MCF 10A (cell line): ENCODE measurements around the gene PLEK2. TPM values are rescaled to one million over a fixed set of nuclear protein-coding genes. Genes with fewer than 3 reads are reported as not detected.

Experiments used
- BruUV-seq: library from RNA; stranded (reverse); fragments of 400-500 nt; replicated peaks from 2 replicates; lab custom pipeline; 2021; lab: Mats Ljungman, UMichigan
- CTCF ChIA-PET: fragments of 300-600 bp; sonication (Branson Sonifier 250); formaldehyde crosslinking; extraction: SDS; loops from one replicate; lab custom pipeline; 2021; ENCODE audit warnings: antibody characterized with exemption, inconsistent platforms; lab: Yijun Ruan, JAX
- POLR2A ChIA-PET: fragments of 300-600, 350-650 bp; sonication (Branson Sonifier 250); formaldehyde crosslinking; extraction: SDS; loops from one replicate; lab custom pipeline; 2020; ENCODE audit warnings: antibody characterized with exemption, inconsistent platforms; lab: Yijun Ruan, JAX
- DNase-seq: peaks from one replicate; pipeline ENCODE4 v3.0.0-alpha.2; 2018; ENCODE audit not compliant: unreplicated experiment
- H3K27ac Mint-ChIP-seq: one replicate; pipeline ENCODE4 v1.8.0; 2022; ENCODE audit warnings: mild to moderate bottlenecking, low read depth, mixed read lengths; ENCODE audit not compliant: unreplicated experiment
- H3K27me3 Mint-ChIP-seq: one replicate; pipeline ENCODE4 v1.8.0; 2022; ENCODE audit warnings: mixed read lengths; ENCODE audit not compliant: insufficient read depth, unreplicated experiment
- H3K36me3 Mint-ChIP-seq: one replicate; pipeline ENCODE4 v1.8.0; 2022; ENCODE audit warnings: mild to moderate bottlenecking, moderate library complexity, mixed read lengths; ENCODE audit not compliant: insufficient read depth, unreplicated experiment
- H3K4me1 Mint-ChIP-seq: one replicate; pipeline ENCODE4 v1.8.0; 2022; ENCODE audit warnings: mixed read lengths; ENCODE audit not compliant: insufficient read depth, unreplicated experiment
- H3K4me3 Mint-ChIP-seq: one replicate; pipeline ENCODE4 v1.8.0; 2022; ENCODE audit warnings: mild to moderate bottlenecking, moderate library complexity, mixed read lengths; ENCODE audit not compliant: unreplicated experiment
- H3K9me3 Mint-ChIP-seq: one replicate; pipeline ENCODE4 v1.8.0; 2022; ENCODE audit warnings: mixed read lengths; ENCODE audit not compliant: unreplicated experiment
- CTCF ChIP-seq: fragments of 200-600 bp; IDR thresholded peaks from one replicate; pipeline ENCODE4 v1.8.0; 2022; ENCODE audit warnings: antibody characterized with exemption, mild to moderate bottlenecking; ENCODE audit not compliant: unreplicated experiment
- intact Hi-C: fragments of 100-400 bp; cut with micrococcal nuclease; formaldehyde crosslinking; loops from 2 replicates; pipeline ENCODE4 v1.14.1; 2022
- total RNA-seq: library from RNA; stranded (reverse); gene quantifications from 2 replicates; pipeline ENCODE4 v1.2.3, GENCODE V29; 2022

The PLEK2 gene
- total RNA-seq, 1 experiment from 2014 or later: 39.9 TPM

- H3K27ac Mint-ChIP-seq: peak overlapping the region; percentile 99
Observed at GRCh38 chr14:67357186-67357968, 54.6 kb downstream of the PLEK2 start.

DNA sequence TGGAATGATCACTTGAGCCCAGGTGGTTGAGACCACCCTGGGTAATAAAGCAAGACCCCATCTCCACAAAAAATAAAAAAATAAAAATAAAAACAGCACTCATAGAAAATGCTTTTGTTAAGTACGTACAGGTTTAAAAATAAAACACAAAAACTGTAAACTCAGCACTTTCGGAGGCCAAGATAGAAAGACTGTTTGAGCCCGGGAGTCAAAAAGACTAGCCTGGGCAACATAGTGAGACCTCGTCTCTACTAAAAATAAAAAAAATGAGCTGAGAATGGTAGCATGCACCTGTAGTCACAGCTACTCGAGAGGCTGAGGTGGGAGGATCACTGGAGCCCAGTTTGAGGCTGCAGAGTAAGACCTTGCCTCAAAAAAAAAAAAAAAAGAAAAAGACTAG is 59.9 kb downstream of the PLEK2 start:
- Mint-ChIP-seq H3K27me3 (no peaks in the 10 kb centered on the region), H3K36me3 (peaks cover 71% of the 10 kb centered on the region), H3K4me1 (peaks cover 16% of the 10 kb centered on the region), H3K4me3 (no peak overlapping the region), H3K27ac (peak overlapping the region; percentile 63), H3K9me3 (no peaks in the 10 kb centered on the region)
- TF ChIP-seq CTCF: no peak
- DNase-seq: no peak
- ChIA-PET CTCF (interaction anchor here (0.7 to 2.2 kb wide), 2 partner anchors 8 to 1751 kb away, joined by 4 to 8 read pairs; partner anchors contain the start of genes ATP6V1D and EIF2S1), POLR2A (interaction anchor here (1.4 to 1.8 kb wide), 2 partner anchors 8 to 40 kb away, joined by 3 to 7 read pairs; partner anchors contain the start of genes ATP6V1D and EIF2S1)
- intact Hi-C loops: no loop called here
- BruUV-seq: no TSS peak

More at GRCh38 chr14:67357186-67357968, 54.6 kb downstream of the PLEK2 start:
- no peaks in the 10 kb centered on the region for H3K9me3 Mint-ChIP-seq
- CTCF ChIA-PET: interaction anchor here (0.5 to 1.6 kb wide), 4 partner anchors 11 to 351 kb away, joined by 3 to 4 read pairs (median 3); no protein-coding TSS in a partner anchor
- POLR2A ChIA-PET: interaction anchor here (0.5 to 4.1 kb wide), 8 partner anchors 8 to 850 kb away, joined by 3 to 46 read pairs (median 6); partner anchors contain the start of genes GPHN and PLEK2
- TF ChIP-seq CTCF: no peak
- H3K27me3 Mint-ChIP-seq: no peaks in the 10 kb centered on the region
- H3K4me3 Mint-ChIP-seq: peak overlapping the region; percentile 90
- peaks cover 35% of the 10 kb centered on the region for H3K4me1 Mint-ChIP-seq
- DNase-seq: no peak
- intact Hi-C loops: no loop called here
- no TSS peak for BruUV-seq
- H3K36me3 Mint-ChIP-seq: peaks cover 40% of the 10 kb centered on the region

- POLR2A ChIA-PET: interaction anchor here (1.5 kb wide), 1 partner anchor 14 kb away, joined by 9 read pairs; the partner anchor contains the start of gene ATP6V1D
- peaks cover 17% of the 10 kb centered on the region for H3K4me1 Mint-ChIP-seq
- no peaks in the 10 kb centered on the region for H3K9me3 Mint-ChIP-seq
- no TSS peak for BruUV-seq
- CTCF ChIA-PET: interaction anchor here (0.7 to 1.6 kb wide), 3 partner anchors 11 to 14 kb away, joined by 3 to 4 read pairs (median 3); partner anchors contain the start of gene ATP6V1D
- intact Hi-C loops: no loop called here
- H3K36me3 Mint-ChIP-seq: peaks cover 85% of the 10 kb centered on the region
- H3K4me3 Mint-ChIP-seq: no peak overlapping the region
- no peak for TF ChIP-seq CTCF
- no peaks in the 10 kb centered on the region for H3K27me3 Mint-ChIP-seq
- H3K27ac Mint-ChIP-seq: no peak overlapping the region
- DNase-seq: no peak
Observed at GRCh38 chr14:67345583-67345982, 66.4 kb downstream of the PLEK2 start.
